GM21528 (cell line): ENCODE results near the gene PTK7.

Source experiments
- ATAC-seq: cut with Tn5 transposase; IDR thresholded peaks from one replicate; pipeline ENCODE4 v1.9.1; 2021; ENCODE audit warnings: mild to moderate bottlenecking, moderate library complexity; ENCODE audit not compliant: unreplicated experiment, low FRiP score

Gene PTK7

GRCh38 chr6:43196337-43196736, 120.2 kb downstream of the PTK7 start:
- no peak for ATAC-seq

GRCh38 chr6:43199912-43200311, 123.8 kb downstream of the PTK7 start:
- no peak for ATAC-seq

GRCh38 chr6:43200541-43200940, 124.4 kb downstream of the PTK7 start:
- no peak for ATAC-seq

- ATAC-seq, result no peak
These were observed 126.3 kb downstream of the PTK7 start for GRCh38 chr6:43202451-43202850.

- ATAC-seq, result no peak
These were observed 127.1 kb downstream of the PTK7 start for GRCh38 chr6:43203029-43203717.

- ATAC-seq, result no peak
These were observed 127.6 kb downstream of the PTK7 start for GRCh38 chr6:43203718-43204095.

- no peak for ATAC-seq
These were observed 128.4 kb downstream of the PTK7 start for GRCh38 chr6:43204271-43205105.

- ATAC-seq, result no peak
These were observed 129.7 kb downstream of the PTK7 start for GRCh38 chr6:43205849-43206248.

- no peak for ATAC-seq
These were observed 131.2 kb downstream of the PTK7 start for GRCh38 chr6:43207286-43207685.
